22Rv1 (cell line): ENCODE data around the gene TESK2.

Experiments
- H3K27ac ChIP-seq: fragments of 450-650 bp; 2 replicates; pipeline ENCODE4 v1.5.1; 2017
- CTCF ChIP-seq: fragments of 450-650 bp; IDR thresholded peaks from 2 replicates; pipeline ENCODE4 v1.5.1; 2017; ENCODE audit warnings: mild to moderate bottlenecking
- ZFX ChIP-seq: fragments of 450-650 bp; IDR thresholded peaks from 2 replicates; pipeline ENCODE4 v1.6.1; 2017; ENCODE audit warnings: antibody characterized with exemption, borderline replicate concordance

TESK2 gene

GRCh38 chr1:45512641-45513054 lies 21.7 kb upstream of the TESK2 start:
- TF ChIP-seq CTCF (peak; percentile 88), ZFX (no peak)
- peak overlapping the region; percentile 30; the same call in 1 of the 2 replicates for H3K27ac ChIP-seq

DNA sequence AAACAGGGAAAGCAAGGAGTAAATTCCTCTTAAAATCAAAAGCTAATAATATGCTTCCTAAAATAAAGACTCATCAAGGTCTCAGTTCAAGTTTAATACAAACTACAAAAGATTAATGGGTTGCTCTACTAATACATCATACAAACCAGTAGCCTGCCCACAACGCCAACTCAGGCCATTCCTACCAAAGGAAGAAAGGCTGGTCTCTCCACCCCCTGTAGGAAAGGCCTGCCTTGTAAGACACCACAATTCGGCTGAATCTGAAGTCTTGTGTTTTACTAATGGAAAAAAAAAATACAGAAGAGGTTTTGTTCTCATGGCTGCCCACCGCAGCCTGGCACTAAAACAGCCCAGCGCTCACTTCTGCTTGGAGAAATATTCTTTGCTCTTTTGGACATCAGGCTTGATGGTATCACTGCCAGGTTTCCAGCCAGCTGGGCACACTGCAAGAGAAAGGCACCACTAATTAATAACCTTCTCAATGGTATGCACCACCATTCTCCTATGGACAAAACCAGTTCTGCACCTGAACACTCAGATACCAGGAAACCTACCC lies 20.1 kb upstream of the TESK2 start:
- no peak for TF ChIP-seq CTCF
- TF ChIP-seq ZFX: no peak

DNA sequence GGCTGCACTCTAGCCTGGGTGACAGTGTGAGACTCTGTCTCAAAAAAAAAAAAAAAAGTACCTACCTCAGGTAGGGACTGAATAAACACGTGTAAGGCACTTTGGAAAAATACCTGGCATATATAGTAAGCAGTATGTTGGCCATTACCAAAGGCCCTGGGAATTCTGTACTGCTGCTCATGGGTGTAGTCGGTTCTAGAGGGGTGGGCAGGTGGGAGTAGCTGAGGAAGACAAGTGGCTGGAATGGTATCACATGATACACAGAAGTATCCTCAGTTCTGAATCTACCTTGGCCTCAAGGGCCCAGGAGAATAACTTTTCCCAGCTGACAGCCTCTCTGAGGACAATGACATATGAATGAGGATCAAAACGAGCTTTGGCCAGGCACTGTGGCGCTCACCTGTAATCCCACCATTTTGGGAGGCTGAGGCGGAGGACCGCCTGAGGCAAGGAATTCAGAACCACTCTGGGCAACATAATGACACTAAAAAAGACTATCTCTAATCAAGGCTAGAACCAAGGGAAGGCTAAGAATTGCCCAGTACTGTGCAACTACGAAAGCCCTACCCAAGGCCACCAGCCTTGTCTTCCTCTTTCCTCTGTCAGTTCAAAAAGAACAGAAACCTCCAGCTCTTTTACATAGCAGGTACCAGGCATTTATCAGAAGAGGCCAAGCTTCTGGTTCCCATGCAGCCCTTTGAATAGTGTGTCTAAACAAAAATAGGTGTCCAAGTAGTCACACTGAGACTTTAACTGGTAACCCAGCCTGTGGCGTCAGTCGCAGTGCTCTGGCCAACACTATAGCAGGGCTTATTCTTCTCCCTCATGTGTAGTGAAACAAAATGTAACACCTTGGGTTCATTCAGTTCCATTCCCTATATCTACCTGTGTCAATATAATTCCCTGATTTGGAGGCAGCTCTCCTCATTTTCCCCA lies 19.3 kb upstream of the TESK2 start:
- TF ChIP-seq ZFX (no peak), CTCF (no peak)
- H3K27ac ChIP-seq: peak overlapping the region; percentile 25; the same call in 1 of the 2 replicates

More for the DNA sequence above, 20.1 kb upstream of the TESK2 start:
- peak overlapping the region; percentile 25; the same call in 1 of the 2 replicates for H3K27ac ChIP-seq

DNA sequence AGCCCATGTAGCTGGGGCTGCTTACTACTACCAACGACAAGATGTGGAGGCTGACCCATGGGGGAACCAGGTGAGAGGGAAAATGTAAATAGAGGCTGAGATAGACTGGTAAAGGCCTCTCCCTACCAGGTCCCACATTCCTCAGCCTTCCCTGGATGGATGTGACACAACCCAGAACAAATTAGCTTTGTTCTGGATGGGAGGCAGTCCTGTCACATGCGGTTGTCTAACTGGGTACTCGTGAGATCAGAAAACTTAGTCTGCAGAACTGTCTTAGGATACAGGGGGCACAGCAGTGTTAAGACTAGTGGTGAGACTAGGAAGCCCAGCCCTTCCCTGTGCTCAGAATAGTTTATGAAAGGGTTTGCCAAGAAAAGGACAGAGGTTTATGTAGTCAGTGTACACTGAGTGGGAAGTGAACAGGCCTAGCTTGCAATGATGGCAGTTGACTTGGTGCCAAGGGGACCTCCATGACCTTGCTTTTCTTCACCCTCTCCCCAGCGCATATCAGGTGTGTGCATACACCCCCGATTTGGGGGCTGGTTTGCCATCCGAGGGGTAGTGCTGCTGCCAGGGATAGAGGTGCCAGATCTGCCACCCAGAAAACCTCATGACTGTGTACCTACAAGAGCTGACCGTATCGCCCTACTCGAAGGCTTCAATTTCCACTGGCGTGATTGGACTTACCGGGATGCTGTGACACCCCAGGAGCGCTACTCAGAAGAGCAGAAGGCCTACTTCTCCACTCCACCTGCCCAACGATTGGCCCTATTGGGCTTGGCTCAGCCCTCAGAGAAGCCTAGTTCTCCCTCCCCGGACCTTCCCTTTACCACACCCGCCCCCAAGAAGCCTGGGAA lies 17.6 kb upstream of the TESK2 start:
- no peak for TF ChIP-seq ZFX
- peak overlapping the region; percentile 9; the same call in 1 of the 2 replicates for H3K27ac ChIP-seq

DNA sequence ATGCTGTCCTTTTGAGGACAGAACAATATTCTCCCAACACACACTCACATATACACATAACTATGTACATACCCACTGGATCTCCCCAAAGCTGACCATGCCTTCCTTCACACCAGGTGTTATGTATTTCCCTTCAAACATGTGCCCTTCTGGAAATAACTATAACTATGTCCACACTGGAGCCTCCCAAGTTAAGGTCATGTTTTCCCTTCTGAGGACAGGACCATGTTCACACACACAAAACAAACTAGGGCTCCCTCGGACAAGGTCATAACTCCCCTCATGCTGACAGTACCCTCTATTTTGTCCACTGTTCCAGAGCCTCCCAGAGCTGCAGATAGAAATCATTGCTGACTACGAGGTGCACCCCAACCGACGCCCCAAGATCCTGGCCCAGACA lies 16.9 kb upstream of the TESK2 start:
- H3K27ac ChIP-seq: peak overlapping the region; percentile 9; the same call in 1 of the 2 replicates
- no peak for TF ChIP-seq ZFX
- no peak for TF ChIP-seq CTCF

- H3K27ac ChIP-seq: no peak overlapping the region
These were observed 16.2 kb upstream of the TESK2 start for GRCh38 chr1:45507195-45507594.

More at GRCh38 chr1:45507195-45507594, 16.2 kb upstream of the TESK2 start:
- TF ChIP-seq ZFX (no peak), CTCF (no peak)
